Esophagus (tissue), 2 donors: ENCODE results near the gene MGRN1. TPM values are rescaled to one million over a fixed set of nuclear protein-coding genes. Genes with fewer than 3 reads are reported as not detected.
A peak's percentile ranks its signal among the peaks of the same experiment; 100 is the strongest.

ENCODE experiments used
- H3K27ac ChIP-seq, 2 donors: one replicate each; pipeline ENCODE4 v1.5.1; 2013; ENCODE audit warnings: low read depth in 2 of 2, mild to moderate bottlenecking in 2 of 2, inconsistent platforms in 1 of 2, low read length in 1 of 2, moderate library complexity in 1 of 2
- H3K27me3 ChIP-seq, 2 donors: one replicate each; pipeline ENCODE4 v1.6.1; 2013; ENCODE audit warnings: low read length in 2 of 2, control low read depth in 1 of 2, mild to moderate bottlenecking in 1 of 2; ENCODE audit not compliant: insufficient read depth in 2 of 2, control insufficient read depth in 1 of 2
- H3K36me3 ChIP-seq, 2 donors: one replicate each; pipeline ENCODE4 v1.6.1; 2013; ENCODE audit warnings: low read length in 1 of 2; ENCODE audit not compliant: control insufficient read depth in 2 of 2, insufficient read depth in 2 of 2
- H3K4me1 ChIP-seq, 2 donors: one replicate each; pipeline ENCODE4 v1.6.1; 2013; ENCODE audit warnings: low read length in 1 of 2; ENCODE audit not compliant: control insufficient read depth in 2 of 2, insufficient read depth in 2 of 2
- H3K4me3 ChIP-seq, 2 donors: one replicate each; pipeline ENCODE4 v1.5.1; 2013; ENCODE audit warnings: low read length in 2 of 2, mild to moderate bottlenecking in 2 of 2, low read depth in 1 of 2, moderate library complexity in 1 of 2
- H3K9me3 ChIP-seq, 2 donors: one replicate each; pipeline ENCODE4 v1.6.1; 2013; ENCODE audit warnings: mild to moderate bottlenecking in 2 of 2, low read depth in 1 of 2, low read length in 1 of 2, moderate library complexity in 1 of 2; ENCODE audit not compliant: control insufficient read depth in 2 of 2, insufficient read depth in 1 of 2
- WGBS, 2 donors: extraction: QIAGEN DNeasy Blood & Tissue Kit; methylation state at CpG; one replicate each; pipeline ENCODE4 v1.1.7; 2013; 5-methylcytosine and 5-hydroxymethylcytosine counted together
- polyA plus RNA-seq, 2 donors: library from polyadenylated mRNA; stranded (reverse); fragments of 200-250 nt; gene quantifications; one replicate each; pipeline ENCODE4 v1.2.3, GENCODE V29; 2013
- donor health status: healthy with polysubstance abuse.
- donor health status: Bipolar disorder and iron deficiency.

MGRN1 gene
- polyA plus RNA-seq, 2 donors = 10.9 to 15.1 TPM

DNA sequence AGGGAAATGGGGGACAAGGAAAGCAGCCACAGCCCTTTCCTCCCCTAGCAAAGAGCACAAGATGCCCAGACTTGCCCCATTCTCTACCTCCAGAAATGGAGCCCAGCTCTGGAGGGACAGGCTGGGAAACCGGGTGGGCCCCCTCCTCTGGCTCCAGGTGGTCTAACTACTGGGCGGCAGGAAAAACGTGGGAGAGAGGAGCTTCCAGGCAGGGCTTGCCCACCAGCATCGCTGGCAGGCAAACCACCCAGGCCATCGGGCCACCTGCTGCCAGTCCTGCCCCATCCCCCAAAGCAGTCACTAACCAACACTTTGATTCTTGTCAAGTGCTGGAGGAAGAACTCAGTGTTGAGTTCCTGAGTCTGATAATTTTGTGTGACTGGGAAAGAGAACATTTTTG, 93.8 kb downstream of the MGRN1 start:
- H3K36me3 ChIP-seq = peaks cover 7 to 16% of the 10 kb centered on the region in 2 donors
- WGBS, 2 donors = 72 to 77% methylated on average over 5 of the region's 5 CpGs
- H3K9me3 ChIP-seq = no peaks in the 10 kb centered on the region
- no peaks in the 10 kb centered on the region for H3K4me1 ChIP-seq
- H3K27me3 ChIP-seq = no peaks in the 10 kb centered on the region
- no peak overlapping the region for H3K4me3 ChIP-seq
- no peak overlapping the region for H3K27ac ChIP-seq

DNA sequence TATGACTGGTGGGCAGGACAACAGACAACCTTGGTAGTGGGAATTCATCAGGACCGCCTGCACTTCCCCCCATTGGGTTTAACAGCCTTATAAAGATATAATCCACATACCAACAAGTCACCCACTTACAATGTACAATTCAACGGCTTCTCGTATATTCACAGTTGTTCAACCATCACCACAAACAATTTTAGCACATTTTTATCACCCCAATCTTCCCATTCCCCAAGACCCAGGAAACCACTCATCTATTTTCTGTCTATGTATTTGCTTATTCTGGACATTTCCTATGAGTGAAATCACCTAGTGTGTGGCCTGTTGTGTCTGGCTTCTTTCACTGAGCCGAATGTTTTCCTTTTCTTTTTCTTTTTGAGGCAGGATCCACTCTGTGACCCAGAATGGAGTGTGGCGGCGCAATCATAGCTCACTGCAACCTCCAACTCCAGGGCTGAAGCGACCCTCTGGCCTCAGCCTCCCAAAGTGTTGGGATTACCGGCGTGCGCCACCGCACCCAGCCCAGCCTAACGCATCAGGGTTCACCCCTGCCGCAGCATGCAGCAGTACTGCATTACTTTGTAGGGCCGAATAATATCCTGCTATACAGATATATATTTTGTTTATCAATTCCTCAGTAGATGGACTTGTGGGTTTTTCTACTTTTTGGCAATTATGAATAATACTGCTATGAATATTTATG, 98.6 kb downstream of the MGRN1 start:
- peaks cover 10 to 14% of the 10 kb centered on the region in 2 donors for H3K36me3 ChIP-seq
- 95 to 96% methylated on average over 14 of the region's 14 CpGs for WGBS, 2 donors
- H3K9me3 ChIP-seq = no peaks in the 10 kb centered on the region
- H3K27ac ChIP-seq = no peak overlapping the region
- H3K4me3 ChIP-seq = no peak overlapping the region
- no peaks in the 10 kb centered on the region for H3K4me1 ChIP-seq
- H3K27me3 ChIP-seq = no peaks in the 10 kb centered on the region

DNA sequence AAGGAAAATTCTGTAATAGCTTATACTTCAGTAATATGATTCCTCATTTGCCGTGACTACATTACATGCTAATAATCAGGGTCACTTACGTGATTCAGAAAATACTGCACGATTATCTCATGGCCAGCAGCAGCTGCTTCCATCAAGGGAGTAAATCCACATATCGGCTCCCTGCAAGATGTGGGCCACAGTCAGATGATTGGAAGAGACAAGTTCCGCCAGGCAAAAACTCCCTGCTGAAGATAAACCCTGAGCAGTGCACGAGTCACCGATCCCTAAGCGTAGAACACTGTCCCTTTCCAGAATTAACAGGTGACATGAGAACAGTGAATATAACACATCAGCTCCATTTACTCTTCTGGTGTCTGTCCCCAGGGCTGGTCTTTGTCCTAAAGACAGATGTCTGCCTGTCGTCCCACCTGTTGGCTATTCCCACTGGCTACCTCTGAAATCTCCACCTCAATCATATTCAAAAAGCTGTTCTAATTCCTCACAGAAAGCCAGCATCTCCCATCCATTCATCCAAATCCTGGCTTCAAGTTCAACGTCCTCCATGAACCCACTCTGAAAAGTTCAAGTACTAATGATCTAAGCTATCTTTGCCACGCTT, 100.1 kb downstream of the MGRN1 start:
- Histone ChIP-seq H3K4me1 (no peaks in the 10 kb centered on the region), H3K27ac (no peak overlapping the region), H3K4me3 (no peak overlapping the region), H3K36me3 (peaks cover 19 to 21% of the 10 kb centered on the region in 2 donors), H3K9me3 (no peaks in the 10 kb centered on the region), H3K27me3 (no peaks in the 10 kb centered on the region)
- 91 to 92% methylated on average over 11 of the region's 11 CpGs for WGBS, 2 donors

DNA sequence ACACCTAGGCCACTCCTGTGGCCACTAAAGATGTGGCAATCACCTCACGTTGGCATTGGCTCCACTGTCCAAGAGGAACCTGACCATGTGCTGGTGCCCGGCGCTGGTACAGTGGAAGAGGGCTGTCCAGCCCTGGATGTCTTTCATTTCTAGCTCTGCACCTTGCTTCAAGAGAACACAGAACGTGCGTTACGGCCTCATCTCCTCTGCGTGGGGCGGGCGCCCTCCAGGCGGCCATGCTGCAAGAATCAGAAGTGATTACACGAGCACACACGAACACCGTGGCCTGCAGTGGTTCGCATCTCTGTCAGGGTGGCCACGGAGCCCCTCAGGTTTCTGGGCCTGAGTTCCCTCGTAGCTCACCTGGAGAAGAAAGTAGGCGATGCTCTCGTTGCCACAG, 102.0 kb downstream of the MGRN1 start:
- peaks cover 19 to 27% of the 10 kb centered on the region in 2 donors for H3K36me3 ChIP-seq
- H3K4me1 ChIP-seq = no peaks in the 10 kb centered on the region
- no peak overlapping the region for H3K4me3 ChIP-seq
- H3K27ac ChIP-seq = no peak overlapping the region
- WGBS, 2 donors = 93 to 94% methylated on average over 18 of the region's 18 CpGs
- H3K9me3 ChIP-seq = no peaks in the 10 kb centered on the region
- H3K27me3 ChIP-seq = no peaks in the 10 kb centered on the region

DNA sequence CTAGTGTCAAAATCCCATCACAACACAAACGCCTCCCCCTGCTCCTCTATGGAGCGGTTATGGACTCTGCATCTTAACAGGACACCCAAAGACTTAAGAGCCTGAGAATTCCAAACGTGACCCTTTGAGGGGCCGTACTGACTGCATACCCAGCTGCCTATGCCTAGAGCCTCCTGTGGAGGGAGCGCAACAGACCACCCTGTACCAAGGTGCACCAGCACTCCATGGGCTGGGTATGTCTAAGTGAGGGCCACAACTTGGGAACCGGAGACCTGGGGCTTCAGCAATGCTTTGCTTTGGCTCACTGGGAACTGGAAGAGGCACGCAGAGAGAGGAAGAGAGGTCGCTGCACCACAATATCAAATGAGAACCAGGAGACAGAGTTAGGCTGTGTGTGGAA, 104.0 kb downstream of the MGRN1 start:
- Histone ChIP-seq H3K4me3 (no peak overlapping the region), H3K36me3 (peaks cover 16 to 25% of the 10 kb centered on the region in 2 donors), H3K9me3 (no peaks in the 10 kb centered on the region), H3K4me1 (no peaks in the 10 kb centered on the region), H3K27me3 (no peaks in the 10 kb centered on the region), H3K27ac (no peak overlapping the region)
- WGBS, 2 donors = 95 to 97% methylated on average over 8 of the region's 8 CpGs

DNA sequence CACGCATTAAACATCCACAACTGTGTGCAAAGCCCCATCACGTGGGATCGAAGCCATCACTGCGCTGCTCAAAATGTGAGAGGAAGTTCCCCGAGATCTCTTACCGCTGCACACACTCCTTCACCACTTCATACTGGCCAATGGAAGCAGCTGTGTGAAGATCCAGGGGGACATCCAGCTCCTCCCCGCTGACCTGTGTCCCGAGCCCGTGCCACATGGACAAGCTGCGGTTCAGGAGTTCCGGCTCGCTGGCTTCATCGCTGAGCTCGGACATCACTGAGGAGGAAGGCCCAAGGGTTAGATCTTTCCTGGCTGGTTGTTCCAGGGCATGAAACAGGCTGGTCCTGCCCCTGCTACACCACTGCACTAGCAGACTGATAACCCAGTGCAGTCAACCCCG, 105.2 kb downstream of the MGRN1 start:
- no peaks in the 10 kb centered on the region for H3K27me3 ChIP-seq
- peaks cover 0 to under 1% of the 10 kb centered on the region in 2 donors for H3K4me1 ChIP-seq
- peaks cover 14 to 25% of the 10 kb centered on the region in 2 donors for H3K36me3 ChIP-seq
- no peaks in the 10 kb centered on the region for H3K9me3 ChIP-seq
- H3K4me3 ChIP-seq = no peak overlapping the region
- 93 to 96% methylated on average over 15 of the region's 15 CpGs for WGBS, 2 donors
- no peak overlapping the region for H3K27ac ChIP-seq

DNA sequence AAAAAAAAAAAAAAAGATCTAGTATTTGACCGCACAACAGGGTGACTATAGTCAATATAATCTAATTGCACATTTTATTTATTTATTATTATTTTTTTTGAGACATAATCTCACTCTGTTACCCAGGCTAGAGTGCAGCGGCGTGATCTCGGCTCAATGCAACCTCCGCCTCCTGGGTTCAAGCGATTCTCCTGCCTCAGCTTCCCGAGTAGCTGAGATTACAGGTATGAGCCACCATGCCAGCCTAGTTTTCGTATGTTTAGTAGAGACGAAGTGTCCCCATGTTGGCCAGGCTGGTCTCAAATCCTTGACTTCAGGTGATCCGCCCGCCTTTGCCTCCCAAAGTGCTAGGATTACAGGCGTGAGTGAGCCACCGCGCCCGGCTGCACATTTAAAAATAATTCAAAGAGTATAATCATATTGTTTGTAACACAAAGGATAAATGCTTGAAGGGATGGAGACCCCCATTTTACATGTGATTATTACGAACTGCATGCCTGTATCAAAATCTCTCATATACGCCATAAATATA, 108.7 kb downstream of the MGRN1 start:
- no peaks in the 10 kb centered on the region for H3K9me3 ChIP-seq
- no peaks in the 10 kb centered on the region for H3K27me3 ChIP-seq
- peak overlapping the region in 1 of 2 donors; percentile 17 for H3K27ac ChIP-seq
- peaks cover 0 to 6% of the 10 kb centered on the region in 2 donors for H3K4me1 ChIP-seq
- 28 to 35% methylated on average over 17 of the region's 17 CpGs for WGBS, 2 donors
- peaks cover 8 to 12% of the 10 kb centered on the region in 2 donors for H3K36me3 ChIP-seq
- H3K4me3 ChIP-seq = peak overlapping the region in 1 of 2 donors; percentile 94

DNA sequence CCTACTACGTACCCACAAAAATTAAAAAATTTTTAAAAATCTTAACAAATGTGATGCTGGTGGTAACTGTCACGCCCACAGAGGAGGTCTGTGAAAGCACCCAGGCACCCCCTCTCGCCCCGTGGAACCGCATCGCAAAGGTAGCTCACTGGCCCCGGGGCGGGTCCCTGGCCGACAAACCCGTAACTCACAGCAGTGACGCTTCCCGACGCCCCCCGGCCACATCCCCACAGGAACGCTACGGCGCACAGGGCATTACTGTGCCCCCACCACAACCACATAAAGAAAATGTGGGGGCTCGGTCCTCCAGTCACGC, 109.1 kb downstream of the MGRN1 start:
- Histone ChIP-seq H3K4me3 (peak overlapping the region; percentile 90 to 94), H3K36me3 (peaks cover 4 to 8% of the 10 kb centered on the region in 2 donors), H3K27ac (peak overlapping the region; percentile 61 to 89), H3K4me1 (peaks cover 0 to 6% of the 10 kb centered on the region in 2 donors), H3K27me3 (no peaks in the 10 kb centered on the region), H3K9me3 (no peaks in the 10 kb centered on the region)
- WGBS, 2 donors = 0 to 1% methylated on average over 19 of the region's 19 CpGs

DNA sequence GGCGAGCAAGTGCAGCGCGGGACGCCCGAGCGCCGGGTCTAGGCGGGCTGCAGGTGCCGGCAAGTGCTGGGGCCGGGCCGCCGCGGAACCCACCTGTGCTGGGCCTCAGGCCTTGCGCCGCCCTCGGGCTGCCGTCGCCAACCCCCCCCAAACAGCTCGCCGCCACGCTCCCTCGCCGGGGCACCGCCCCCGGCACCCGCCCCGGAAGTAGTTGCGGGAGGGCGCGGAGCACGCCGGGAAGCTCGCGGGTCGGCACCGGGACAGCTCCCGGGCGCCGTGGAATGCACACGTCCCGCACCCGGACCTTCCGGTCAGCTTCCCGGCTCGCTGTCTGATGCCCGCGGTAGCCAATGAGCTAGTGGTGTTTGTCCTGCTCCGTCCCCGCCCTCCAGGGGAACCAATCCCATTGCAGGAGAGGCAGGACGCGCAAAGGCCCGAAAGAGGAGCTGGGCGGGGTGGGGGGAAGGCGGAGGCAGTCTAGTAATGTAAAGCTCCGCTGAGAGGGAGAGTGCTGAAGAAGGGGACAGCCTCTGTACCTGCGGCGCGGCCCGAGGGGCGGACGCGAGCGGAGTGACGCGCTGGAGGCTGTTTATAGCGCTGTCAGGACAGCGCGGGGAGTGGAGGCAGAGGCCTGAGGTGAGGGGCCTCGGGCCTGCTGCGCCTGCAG, 109.6 kb downstream of the MGRN1 start, which contains the start of the genes ANKS3 and DNAAF8:
Gene ANKS3 (minus strand): TSS at position 209 of the 667 bp plus-strand sequence. CDS start 4,122 bp downstream, outside the sequence.
Gene DNAAF8 (plus strand): TSS at position 475 of the 667 bp plus-strand sequence. CDS start 1,978 bp downstream, outside the sequence.
- Histone ChIP-seq H3K9me3 (no peaks in the 10 kb centered on the region), H3K4me1 (peaks cover 0 to 6% of the 10 kb centered on the region in 2 donors), H3K36me3 (peaks cover 0 to 8% of the 10 kb centered on the region in 2 donors), H3K27ac (peak within 1 kb of the TSS; percentile 71 to 89), H3K27me3 (no peaks in the 10 kb centered on the region), H3K4me3 (peak within 1 kb of the TSS; percentile 90 to 94)
- WGBS, 2 donors = 0 to 1% methylated on average over 65 to 70 of the region's 70 CpGs
